ENCODE measurements around the gene GNPTG.

DNA sequence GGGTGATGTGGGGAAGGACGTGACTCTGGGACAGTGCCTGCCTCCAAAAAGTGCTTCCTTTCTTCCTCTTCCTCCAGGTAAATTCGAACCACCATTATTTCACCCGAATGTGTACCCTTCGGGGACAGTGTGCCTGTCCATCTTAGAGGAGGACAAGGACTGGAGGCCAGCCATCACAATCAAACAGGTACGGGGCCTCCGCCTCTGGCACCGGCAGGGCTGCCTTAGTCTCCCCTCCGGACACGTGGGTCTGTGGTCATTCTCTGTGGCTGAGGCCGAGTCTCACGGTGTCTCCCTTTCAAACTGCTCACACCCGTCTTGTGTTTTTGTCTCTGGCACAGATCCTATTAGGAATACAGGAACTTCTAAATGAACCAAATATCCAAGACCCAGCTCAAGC is 31.6 kb upstream of the GNPTG start:
- TF ChIP-seq, protein P1, sequence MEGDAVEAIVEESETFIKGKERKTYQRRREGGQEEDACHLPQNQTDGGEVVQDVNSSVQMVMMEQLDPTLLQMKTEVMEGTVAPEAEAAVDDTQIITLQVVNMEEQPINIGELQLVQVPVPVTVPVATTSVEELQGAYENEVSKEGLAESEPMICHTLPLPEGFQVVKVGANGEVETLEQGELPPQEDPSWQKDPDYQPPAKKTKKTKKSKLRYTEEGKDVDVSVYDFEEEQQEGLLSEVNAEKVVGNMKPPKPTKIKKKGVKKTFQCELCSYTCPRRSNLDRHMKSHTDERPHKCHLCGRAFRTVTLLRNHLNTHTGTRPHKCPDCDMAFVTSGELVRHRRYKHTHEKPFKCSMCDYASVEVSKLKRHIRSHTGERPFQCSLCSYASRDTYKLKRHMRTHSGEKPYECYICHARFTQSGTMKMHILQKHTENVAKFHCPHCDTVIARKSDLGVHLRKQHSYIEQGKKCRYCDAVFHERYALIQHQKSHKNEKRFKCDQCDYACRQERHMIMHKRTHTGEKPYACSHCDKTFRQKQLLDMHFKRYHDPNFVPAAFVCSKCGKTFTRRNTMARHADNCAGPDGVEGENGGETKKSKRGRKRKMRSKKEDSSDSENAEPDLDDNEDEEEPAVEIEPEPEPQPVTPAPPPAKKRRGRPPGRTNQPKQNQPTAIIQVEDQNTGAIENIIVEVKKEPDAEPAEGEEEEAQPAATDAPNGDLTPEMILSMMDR (CRISPR knock-in tag; IDR thresholded peaks at IDR 0.05), result no peak
- TF ChIP-seq, protein P2, sequence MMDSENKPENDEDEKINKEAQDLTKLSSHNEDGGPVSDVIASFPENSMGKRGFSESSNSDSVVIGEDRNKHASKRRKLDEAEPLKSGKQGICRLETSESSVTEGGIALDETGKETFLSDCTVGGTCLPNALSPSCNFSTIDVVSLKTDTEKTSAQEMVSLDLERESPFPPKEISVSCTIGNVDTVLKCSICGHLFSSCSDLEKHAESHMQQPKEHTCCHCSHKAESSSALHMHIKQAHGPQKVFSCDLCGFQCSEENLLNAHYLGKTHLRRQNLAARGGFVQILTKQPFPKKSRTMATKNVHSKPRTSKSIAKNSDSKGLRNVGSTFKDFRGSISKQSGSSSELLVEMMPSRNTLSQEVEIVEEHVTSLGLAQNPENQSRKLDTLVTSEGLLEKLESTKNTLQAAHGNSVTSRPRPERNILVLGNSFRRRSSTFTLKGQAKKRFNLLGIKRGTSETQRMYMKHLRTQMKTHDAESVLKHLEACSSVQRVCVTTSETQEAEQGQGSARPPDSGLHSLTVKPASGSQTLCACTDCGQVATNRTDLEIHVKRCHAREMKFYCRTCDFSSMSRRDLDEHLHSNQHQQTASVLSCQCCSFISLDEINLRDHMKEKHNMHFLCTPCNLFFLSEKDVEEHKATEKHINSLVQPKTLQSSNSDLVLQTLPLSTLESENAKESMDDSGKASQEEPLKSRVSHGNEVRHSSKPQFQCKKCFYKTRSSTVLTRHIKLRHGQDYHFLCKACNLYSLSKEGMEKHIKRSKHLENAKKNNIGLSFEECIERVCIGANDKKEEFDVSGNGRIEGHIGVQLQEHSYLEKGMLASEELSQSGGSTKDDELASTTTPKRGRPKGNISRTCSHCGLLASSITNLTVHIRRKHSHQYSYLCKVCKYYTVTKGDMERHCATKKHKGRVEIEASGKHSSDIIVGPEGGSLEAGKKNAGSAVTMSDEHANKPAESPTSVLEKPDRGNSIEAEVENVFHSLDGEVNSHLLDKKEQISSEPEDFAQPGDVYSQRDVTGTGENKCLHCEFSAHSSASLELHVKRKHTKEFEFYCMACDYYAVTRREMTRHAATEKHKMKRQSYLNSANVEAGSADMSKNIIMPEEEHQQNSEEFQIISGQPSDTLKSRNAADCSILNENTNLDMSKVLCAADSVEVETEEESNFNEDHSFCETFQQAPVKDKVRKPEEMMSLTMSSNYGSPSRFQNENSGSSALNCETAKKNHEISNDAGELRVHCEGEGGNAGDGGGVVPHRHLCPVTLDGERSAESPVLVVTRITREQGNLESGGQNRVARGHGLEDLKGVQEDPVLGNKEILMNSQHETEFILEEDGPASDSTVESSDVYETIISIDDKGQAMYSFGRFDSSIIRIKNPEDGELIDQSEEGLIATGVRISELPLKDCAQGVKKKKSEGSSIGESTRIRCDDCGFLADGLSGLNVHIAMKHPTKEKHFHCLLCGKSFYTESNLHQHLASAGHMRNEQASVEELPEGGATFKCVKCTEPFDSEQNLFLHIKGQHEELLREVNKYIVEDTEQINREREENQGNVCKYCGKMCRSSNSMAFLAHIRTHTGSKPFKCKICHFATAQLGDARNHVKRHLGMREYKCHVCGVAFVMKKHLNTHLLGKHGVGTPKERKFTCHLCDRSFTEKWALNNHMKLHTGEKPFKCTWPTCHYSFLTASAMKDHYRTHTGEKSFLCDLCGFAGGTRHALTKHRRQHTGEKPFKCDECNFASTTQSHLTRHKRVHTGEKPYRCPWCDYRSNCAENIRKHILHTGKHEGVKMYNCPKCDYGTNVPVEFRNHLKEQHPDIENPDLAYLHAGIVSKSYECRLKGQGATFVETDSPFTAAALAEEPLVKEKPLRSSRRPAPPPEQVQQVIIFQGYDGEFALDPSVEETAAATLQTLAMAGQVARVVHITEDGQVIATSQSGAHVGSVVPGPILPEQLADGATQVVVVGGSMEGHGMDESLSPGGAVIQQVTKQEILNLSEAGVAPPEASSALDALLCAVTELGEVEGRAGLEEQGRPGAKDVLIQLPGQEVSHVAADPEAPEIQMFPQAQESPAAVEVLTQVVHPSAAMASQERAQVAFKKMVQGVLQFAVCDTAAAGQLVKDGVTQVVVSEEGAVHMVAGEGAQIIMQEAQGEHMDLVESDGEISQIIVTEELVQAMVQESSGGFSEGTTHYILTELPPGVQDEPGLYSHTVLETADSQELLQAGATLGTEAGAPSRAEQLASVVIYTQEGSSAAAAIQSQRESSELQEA (CRISPR knock-in tag; IDR thresholded peaks at IDR 0.05; ENCODE audit: not compliant biosample characterization), result no peak
- TF ChIP-seq ZNF260 (CRISPR knock-in tag; IDR thresholded peaks at IDR 0.05; ENCODE audit: borderline replicate concordance, low read depth) (no peak), PAWR (CRISPR knock-in tag; IDR thresholded peaks at IDR 0.05; ENCODE audit: borderline replicate concordance) (no peak), PLRG1 (conservative IDR thresholded peaks at IDR 0.05) (no peak)
- TF ChIP-seq, protein P3, sequence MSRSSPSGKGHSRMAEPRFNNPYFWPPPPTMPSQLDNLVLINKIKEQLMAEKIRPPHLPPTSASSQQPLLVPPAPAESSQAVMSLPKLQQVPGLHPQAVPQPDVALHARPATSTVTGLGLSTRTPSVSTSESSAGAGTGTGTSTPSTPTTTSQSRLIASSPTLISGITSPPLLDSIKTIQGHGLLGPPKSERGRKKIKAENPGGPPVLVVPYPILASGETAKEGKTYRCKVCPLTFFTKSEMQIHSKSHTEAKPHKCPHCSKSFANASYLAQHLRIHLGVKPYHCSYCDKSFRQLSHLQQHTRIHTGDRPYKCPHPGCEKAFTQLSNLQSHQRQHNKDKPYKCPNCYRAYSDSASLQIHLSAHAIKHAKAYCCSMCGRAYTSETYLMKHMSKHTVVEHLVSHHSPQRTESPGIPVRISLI (CRISPR knock-in tag; IDR thresholded peaks at IDR 0.05; ENCODE audit: borderline replicate concordance), result no peak
- TF ChIP-seq, protein P4, sequence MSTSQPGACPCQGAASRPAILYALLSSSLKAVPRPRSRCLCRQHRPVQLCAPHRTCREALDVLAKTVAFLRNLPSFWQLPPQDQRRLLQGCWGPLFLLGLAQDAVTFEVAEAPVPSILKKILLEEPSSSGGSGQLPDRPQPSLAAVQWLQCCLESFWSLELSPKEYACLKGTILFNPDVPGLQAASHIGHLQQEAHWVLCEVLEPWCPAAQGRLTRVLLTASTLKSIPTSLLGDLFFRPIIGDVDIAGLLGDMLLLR (CRISPR knock-in tag; IDR thresholded peaks at IDR 0.05), result no peak
